ENCODE measurements around the gene ZNF610. TPM values are rescaled to one million over a fixed set of nuclear protein-coding genes. Genes with fewer than 3 reads are reported as not detected.
A peak's percentile ranks its signal among the peaks of the same experiment; 100 is the strongest.

The ZNF610 gene
- total and polyA plus RNA-seq, 2 donors (not counting 1 experiment from before 2014, with no cell fraction given), result 3.0 to 5.3 TPM

- H3K36me3 ChIP-seq (ENCODE audit: control insufficient read depth, insufficient read depth, low read length), result no peaks in the 10 kb centered on the region
- H3K4me3 ChIP-seq (replicated peaks in 1 of 4; ENCODE audit: control extremely low read depth in 1 of 4, insufficient read depth in 1 of 4, low read depth in 3 of 4, low read length in 4 of 4), result no peak overlapping the region
- no peak for TF ChIP-seq EZH2 (IDR thresholded peaks at IDR 0.05; ENCODE audit: low read length, missing control alignments)
- TF ChIP-seq CTCF (conservative IDR thresholded peaks at IDR 0.05 in 1 of 2, IDR thresholded peaks at IDR 0.05 in 1 of 2; ENCODE audit: low read depth in 1 of 2, low read length in 2 of 2), result no peak
- H3K4me2 ChIP-seq (ENCODE audit: extremely low read depth, insufficient read depth, low read length), result no peak overlapping the region
- no peaks in the 10 kb centered on the region for H4K20me1 ChIP-seq (ENCODE audit: control insufficient read depth, extremely low read depth, insufficient read depth, low read length)
- no peaks in the 10 kb centered on the region for H3K79me2 ChIP-seq (ENCODE audit: control insufficient read depth, insufficient read depth, low read length)
- H3K4me1 ChIP-seq (ENCODE audit: control insufficient read depth, extremely low read depth, insufficient read depth, low read length), result no peaks in the 10 kb centered on the region
- H3K9ac ChIP-seq (ENCODE audit: insufficient read depth, low read length), result no peak overlapping the region
- no peaks in the 10 kb centered on the region for H3K27me3 ChIP-seq (ENCODE audit: control insufficient read depth, insufficient read depth, low read length)
- H3K9me3 ChIP-seq (ENCODE audit: control insufficient read depth, insufficient read depth, low read depth, low read length), result no peaks in the 10 kb centered on the region
- DNase-seq (ENCODE audit: low read depth in 2 of 2), result no peak
- H2AFZ ChIP-seq (ENCODE audit: low read length), result no peak overlapping the region
- no peak overlapping the region for H3K27ac ChIP-seq (ENCODE audit: insufficient read depth, low read length)
Observed at GRCh38 chr19:52366414-52366824, 30.4 kb downstream of the ZNF610 start.

- Histone ChIP-seq H3K4me1 (ENCODE audit: control insufficient read depth, extremely low read depth, insufficient read depth, low read length) (no peaks in the 10 kb centered on the region), H3K27me3 (ENCODE audit: control insufficient read depth, insufficient read depth, low read length) (no peaks in the 10 kb centered on the region), H3K4me2 (ENCODE audit: extremely low read depth, insufficient read depth, low read length) (peak within 1 kb of the TSS; percentile 65), H3K36me3 (ENCODE audit: control insufficient read depth, insufficient read depth, low read length) (no peaks in the 10 kb centered on the region), H3K4me3 (replicated peaks in 1 of 4; ENCODE audit: control extremely low read depth in 1 of 4, insufficient read depth in 1 of 4, low read depth in 3 of 4, low read length in 4 of 4) (peak within 1 kb of the TSS; percentile 84 to 97 (median 90)), H4K20me1 (ENCODE audit: control insufficient read depth, extremely low read depth, insufficient read depth, low read length) (no peaks in the 10 kb centered on the region), H3K27ac (ENCODE audit: insufficient read depth, low read length) (peak within 1 kb of the TSS; percentile 100), H3K9ac (ENCODE audit: insufficient read depth, low read length) (peak within 1 kb of the TSS; percentile 94), H3K79me2 (ENCODE audit: control insufficient read depth, insufficient read depth, low read length) (no peaks in the 10 kb centered on the region), H3K9me3 (ENCODE audit: control insufficient read depth, insufficient read depth, low read depth, low read length) (no peaks in the 10 kb centered on the region), H2AFZ (ENCODE audit: low read length) (peak within 1 kb of the TSS; percentile 83)
- peak; percentile 88 to 93 for DNase-seq (ENCODE audit: low read depth in 2 of 2)
- no peak for TF ChIP-seq CTCF (conservative IDR thresholded peaks at IDR 0.05 in 1 of 2, IDR thresholded peaks at IDR 0.05 in 1 of 2; ENCODE audit: low read depth in 1 of 2, low read length in 2 of 2)
- TF ChIP-seq EZH2 (IDR thresholded peaks at IDR 0.05; ENCODE audit: low read length, missing control alignments), result no peak
Observed at GRCh38 chr19:52369559-52370340, 33.7 kb downstream of the ZNF610 start, which contains the start of gene ZNF880. ZNF880 (plus strand) TSS chr19:52369923; CDS start chr19:52369966, 43 bp downstream.

- Histone ChIP-seq H3K4me1 (ENCODE audit: control insufficient read depth, extremely low read depth, insufficient read depth, low read length) (no peaks in the 10 kb centered on the region), H3K9me3 (ENCODE audit: control insufficient read depth, insufficient read depth, low read depth, low read length) (no peaks in the 10 kb centered on the region), H3K9ac (ENCODE audit: insufficient read depth, low read length) (peak overlapping the region; percentile 27), H3K4me3 (replicated peaks in 1 of 4; ENCODE audit: control extremely low read depth in 1 of 4, insufficient read depth in 1 of 4, low read depth in 3 of 4, low read length in 4 of 4) (peak overlapping the region; percentile 84 to 97 (median 90)), H3K27ac (ENCODE audit: insufficient read depth, low read length) (peak overlapping the region; percentile 100), H4K20me1 (ENCODE audit: control insufficient read depth, extremely low read depth, insufficient read depth, low read length) (no peaks in the 10 kb centered on the region), H3K4me2 (ENCODE audit: extremely low read depth, insufficient read depth, low read length) (peak overlapping the region; percentile 65), H3K79me2 (ENCODE audit: control insufficient read depth, insufficient read depth, low read length) (no peaks in the 10 kb centered on the region), H2AFZ (ENCODE audit: low read length) (peak overlapping the region; percentile 83), H3K27me3 (ENCODE audit: control insufficient read depth, insufficient read depth, low read length) (no peaks in the 10 kb centered on the region), H3K36me3 (ENCODE audit: control insufficient read depth, insufficient read depth, low read length) (no peaks in the 10 kb centered on the region)
- DNase-seq (ENCODE audit: low read depth in 2 of 2), result no peak
- TF ChIP-seq EZH2 (IDR thresholded peaks at IDR 0.05; ENCODE audit: low read length, missing control alignments) (no peak), CTCF (conservative IDR thresholded peaks at IDR 0.05 in 1 of 2, IDR thresholded peaks at IDR 0.05 in 1 of 2; ENCODE audit: low read depth in 1 of 2, low read length in 2 of 2) (no peak)
Observed at GRCh38 chr19:52370341-52370710, 34.3 kb downstream of the ZNF610 start.
